NCI-H128 (cell line): Measurements from ENCODE around the gene RNF141.

Experiments used
- DNase-seq: peaks from one replicate; lab custom pipeline; 2025; ENCODE audit not compliant: unreplicated experiment; lab: John Stamatoyannopoulos, UW

Gene RNF141

DNA sequence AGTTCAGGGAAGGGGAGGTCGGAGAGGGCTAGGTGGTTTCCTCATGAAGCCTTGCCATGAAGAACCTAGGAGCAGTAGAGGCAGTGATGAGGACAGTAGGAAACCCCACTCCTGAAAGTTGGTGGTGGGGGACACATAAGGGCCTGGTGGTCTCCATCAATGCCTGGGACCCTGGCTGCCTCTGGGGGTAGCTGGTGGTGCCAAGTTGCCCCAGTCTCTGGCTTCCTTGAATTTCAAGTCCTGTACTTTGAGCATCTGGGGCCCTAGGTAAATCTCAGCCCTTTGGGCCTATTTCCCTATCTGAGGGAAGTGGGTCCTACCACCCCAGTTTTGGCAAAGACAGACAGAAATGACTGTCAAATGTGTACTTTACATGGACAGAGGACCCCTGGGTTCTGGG, 57.8 kb downstream of the RNF141 start:
- no peak for DNase-seq

DNA sequence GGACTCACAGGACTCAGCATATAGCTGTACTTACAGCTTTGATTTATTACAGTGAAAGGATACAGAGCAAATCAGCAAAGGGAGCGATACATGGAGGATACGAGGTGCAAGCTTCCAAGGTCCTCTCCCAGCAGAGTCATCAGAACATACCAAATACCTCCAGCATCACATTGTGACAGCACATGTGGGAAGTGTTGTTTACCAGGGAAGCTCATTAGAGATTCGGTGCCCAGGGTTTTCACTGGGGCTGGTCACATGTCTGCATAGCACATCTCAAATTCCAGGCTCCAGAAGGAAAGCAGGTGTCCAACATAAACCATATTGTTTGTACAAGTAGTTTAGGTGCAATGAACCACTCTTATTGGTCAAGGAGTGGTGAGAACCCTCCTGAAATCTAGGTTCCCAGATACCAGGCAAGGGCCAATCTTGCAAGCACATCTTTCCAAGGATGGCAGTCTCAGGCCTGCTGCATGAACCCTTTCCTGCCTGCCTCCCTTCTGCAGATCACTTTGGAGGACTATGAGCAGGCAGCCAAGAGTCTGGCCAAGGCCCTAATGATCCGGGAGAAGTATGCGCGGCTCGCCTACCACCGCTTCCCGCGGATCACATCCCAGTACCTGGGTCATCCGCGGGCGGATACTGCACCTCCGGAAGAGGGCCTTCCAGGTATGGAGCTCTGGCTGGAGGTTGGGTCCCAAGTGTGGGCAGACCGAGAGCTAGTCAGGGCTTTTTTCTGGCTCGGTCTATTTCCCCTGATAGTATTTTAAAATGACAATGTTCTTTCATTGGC, 59.2 kb downstream of the RNF141 start:
- no peak for DNase-seq

DNA sequence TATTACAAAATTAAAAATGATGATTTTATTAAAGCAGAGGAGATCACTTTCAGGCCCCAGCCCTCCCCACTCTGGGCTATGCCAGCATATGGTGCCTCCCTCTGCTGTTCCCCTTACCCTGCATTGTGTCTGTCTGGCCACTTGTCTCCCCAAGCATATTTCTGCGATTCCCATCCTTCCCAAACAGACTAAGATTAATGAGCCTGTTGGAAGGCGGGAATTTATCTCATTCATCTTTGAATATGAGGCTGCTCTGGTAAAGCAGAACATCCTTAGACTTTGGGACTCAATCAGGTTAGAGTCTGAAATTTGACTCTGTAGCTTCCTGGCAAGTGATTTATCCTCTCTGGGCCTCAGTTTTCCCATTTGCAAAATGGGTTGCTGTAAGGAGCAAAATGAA, 60.2 kb downstream of the RNF141 start:
- no peak for DNase-seq

DNA sequence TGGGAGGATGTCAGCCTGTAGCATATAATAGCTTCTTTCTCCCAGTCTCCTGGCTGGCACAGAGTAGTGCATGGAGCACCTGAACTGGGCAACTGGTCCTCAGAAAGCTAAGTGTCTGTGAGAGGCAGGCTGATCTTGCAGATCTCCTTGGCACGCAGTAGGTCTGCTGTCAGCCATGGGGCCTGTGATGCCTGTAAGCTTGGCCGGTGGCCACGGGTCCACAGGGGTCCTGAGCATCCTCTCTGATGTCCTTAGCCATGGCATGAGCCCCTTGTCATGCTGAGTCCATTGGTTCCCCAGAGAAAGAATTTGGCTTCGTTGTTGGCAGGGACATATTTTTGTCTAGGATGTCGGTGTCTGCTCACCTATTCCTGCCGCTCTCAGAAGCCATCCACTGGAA, 61.0 kb downstream of the RNF141 start:
- no peak for DNase-seq

DNA sequence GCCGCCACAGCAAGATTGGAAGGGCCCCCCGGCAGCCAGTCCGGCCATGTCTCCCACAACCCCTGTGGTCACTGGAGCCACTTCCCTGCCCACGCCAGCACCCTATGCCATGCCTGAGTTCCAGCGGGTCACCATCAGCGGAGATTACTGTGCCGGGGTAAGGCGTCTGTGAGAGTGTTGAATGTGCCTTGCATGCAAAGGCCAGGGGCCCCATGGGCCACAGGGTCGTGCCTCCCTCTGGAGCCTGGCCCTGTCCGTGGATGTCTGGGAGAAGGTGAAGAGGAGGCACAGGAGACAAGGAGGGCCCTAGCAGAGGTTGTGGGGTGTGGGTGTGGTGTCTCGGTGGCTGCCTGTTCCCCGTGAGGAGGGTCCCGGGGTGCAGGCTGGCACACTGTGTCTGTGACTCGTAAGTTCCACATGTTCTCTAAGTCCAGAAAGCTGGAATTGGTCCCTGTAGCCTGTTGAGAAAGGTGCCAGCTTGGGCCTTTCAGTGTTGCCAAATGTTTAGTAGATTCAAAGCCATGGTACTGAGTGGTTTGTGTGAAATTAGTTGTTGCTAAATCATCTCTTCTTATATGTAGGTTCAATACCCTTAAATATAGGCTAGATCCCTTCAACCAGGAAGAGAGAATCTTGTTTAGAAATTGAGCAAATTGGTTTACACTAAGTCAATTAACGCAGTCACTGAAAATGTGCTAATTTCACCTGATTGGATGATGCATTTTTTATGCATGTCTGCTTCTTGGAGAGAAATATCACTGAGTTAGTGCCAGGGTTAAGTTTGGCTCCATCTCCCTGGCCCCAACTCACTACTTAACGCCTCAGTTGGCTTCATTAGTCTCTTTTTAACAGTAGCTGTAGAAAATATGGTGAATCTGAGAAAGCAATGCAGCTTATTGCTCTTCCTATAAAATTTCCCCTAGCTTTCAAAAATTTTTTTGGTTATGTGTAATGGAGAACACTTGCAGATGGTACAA, 62.1 kb downstream of the RNF141 start:
- DNase-seq, result no peak

DNA sequence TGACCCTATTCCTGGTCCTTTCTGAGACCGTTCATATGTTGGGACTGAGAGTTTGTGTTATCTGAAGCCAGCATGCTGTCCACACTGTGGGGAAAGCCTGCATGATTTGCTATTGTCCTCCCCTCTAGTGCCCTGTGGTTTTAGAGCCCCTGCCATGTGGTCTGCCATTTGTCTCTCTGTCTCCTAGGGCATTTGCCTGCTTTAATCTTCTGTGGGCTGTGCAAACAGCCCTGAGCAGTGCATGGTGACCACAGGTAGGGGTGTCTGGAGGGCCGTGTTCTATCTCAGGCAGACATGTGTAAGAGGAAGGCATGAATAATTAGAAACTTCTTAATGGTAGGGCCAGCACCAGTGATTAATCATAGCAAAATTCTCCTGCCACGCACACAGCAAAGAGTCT, 62.9 kb downstream of the RNF141 start:
- no peak for DNase-seq

DNA sequence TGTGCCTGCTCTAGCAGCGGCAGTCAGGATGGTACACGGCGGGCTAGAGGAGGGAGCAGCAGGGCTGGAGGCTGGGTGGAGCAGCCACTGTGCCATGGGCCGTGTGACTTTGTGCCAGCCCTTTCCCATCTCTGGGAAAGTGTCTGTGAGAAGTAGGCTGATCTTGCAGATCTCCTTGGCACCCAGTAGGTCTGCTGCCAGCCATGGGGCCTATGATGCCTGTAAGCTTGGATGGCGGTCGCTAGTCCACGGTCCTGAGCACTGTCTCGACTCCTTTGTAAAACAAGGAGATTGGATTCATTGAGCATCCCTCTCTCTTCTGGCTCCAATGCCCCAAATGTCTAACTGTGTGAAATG, 63.3 kb downstream of the RNF141 start:
- no peak for DNase-seq

DNA sequence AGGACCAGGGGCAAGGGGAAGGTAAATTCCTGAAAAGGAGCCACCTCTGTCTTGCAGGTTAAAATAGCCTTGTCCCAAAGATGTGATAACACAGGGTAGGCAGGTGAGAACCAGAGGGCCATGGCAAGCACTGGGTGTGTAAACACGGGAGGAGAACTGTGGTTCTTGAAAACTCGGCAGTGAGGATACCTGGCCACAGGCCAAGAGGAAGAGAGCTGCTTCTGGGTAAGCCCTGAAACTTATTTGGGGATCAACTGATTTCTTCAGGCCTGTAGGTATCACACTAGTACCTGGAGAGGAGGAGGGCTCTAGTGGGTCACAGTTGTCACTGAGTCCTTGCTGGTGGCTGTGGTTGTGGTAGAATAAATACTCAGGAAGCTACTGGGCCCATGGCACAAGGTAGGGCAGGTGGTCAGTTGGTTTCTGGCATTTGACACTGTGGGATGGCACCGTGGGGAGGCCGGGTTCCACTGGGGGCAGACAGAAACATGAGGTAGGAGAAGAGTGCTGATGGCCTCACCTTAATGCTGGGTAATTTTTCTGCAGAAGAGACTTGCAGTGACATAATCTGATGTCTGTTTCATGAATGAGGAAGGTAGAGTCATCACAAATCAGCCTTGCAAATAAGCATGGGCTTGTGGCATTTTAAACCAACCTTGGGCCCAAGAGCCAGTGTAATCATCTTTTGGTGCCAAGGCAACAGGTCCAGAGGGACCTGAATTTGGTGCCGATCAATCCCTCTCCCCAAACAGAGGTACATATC, 63.9 kb downstream of the RNF141 start:
- no peak for DNase-seq

DNA sequence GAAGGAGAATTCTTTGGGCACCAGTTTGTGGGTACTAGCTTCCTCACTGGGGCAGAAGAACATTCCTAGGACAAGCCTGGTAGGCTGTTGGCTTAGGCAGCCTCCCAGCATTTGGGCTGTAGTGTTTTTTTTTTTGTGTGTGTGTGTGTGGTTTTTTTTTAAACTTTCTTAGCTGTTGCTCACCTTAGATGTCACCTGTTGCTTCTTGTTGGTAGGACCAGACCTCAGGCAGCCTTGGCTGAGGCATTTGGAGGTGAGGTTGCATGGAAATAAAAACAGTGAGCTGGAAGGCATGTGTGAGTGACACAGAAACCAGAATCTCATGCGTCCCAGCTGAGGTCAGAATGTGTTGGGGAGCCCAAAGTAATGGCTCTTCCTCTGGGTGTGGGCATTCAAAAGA, 64.6 kb downstream of the RNF141 start:
- no peak for DNase-seq

DNA sequence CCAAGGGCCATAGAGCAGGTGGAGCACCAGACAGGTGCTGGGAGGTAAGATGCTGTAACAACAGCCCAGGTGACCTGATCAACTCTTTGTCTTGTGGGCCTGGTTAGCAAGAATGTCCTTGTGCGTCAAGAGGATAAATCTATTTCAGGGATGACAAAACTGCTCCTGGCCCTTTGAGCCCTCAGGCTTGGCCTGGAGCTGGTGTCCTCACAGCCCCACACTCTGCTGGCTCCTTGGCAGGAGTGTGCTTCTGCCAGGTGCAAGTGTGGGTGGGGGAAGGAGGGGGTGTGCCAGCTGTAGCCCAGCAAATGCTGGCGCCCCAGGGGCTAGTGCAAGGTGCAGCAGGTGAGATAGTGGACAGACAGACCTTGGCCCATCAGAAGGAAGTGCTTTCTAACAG, 66.4 kb downstream of the RNF141 start:
- DNase-seq, result no peak

DNA sequence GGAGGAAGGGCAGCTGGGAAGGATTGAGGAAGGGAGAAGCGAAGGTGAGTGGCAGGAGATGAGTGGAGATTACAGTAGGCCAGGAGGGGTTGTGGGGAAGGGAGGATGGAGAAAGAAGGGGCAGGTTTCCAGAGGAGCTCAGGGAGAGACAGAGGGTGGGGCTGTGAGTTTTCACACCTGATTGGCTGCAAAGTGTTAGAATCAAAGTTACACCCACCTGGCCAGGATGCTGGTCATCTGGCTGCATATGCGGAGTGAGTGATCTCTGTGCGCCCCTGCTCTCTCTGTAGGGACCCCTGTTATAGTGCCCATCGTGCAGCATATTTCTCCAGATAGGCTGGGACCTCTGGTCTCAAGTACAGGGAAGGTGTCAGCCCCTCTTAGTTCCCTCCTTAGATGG, 67.6 kb downstream of the RNF141 start:
- DNase-seq, result no peak

DNA sequence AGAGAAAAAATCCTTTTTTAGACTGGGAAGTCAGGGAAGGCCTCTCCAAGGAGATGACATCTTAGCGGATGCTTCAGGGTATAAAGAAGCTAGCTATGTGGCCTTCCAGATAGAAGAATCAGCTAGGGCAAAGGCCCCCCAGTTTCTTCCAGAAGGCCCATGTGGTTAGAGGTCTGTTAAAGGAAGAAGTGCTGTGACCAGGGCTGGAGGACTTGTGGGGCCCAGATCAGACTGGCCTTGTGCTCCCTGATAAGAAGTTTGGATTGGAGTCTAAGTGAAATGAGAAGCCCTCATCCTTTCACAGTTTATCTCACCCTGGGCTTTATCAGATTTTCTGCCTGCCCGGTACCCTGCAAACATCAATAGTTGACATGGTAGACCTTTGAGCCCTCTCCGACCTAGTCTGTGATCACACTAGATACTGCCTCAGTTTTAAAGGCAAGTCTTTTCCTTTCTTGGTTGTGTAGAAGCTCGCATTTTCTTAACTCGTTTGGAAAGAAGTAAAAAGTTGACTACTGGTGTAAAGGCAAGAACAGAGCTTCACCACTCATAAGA, 78.2 kb downstream of the RNF141 start:
- DNase-seq, result no peak
